Activated effector memory CD4-positive, alpha-beta T cell treated with Interleukin-2 at 50 U/mL for 16 hours (primary cell): ENCODE measurements around the gene TAOK3.
"Not testable (repeated sequence)": the region's sequence is repeated elsewhere in the genome, so short reads cannot be mapped to it uniquely, and the experiment has no call there.

Source experiments
- DNase-seq: peaks from one replicate; pipeline ENCODE4 v3.0.0-alpha.2; 2020

Gene TAOK3

GRCh38 chr12:118372541-118373495 is at the start of gene TAOK3:
Gene TAOK3 (minus strand): TSS chr12:118372907. CDS start chr12:118255567, 117,340 bp downstream.
- DNase-seq, result peak; percentile 96

- DNase-seq, result no peak
These were observed 48.0 kb upstream of the TAOK3 start for GRCh38 chr12:118420673-118421072.

- DNase-seq, result no peak
These were observed 45.8 kb upstream of the TAOK3 start for GRCh38 chr12:118418385-118419057.

GRCh38 chr12:118417942-118418341 is 45.2 kb upstream of the TAOK3 start:
- no peak for DNase-seq

- DNase-seq, result no peak
These were observed 37.1 kb upstream of the TAOK3 start for GRCh38 chr12:118409834-118410233.

GRCh38 chr12:118408241-118408640 is 35.5 kb upstream of the TAOK3 start:
- DNase-seq, result not testable (repeated sequence)

- peak; percentile 10 for DNase-seq
These were observed 32.3 kb upstream of the TAOK3 start for GRCh38 chr12:118404876-118405521.

- DNase-seq, result no peak
These were observed 29.5 kb upstream of the TAOK3 start for GRCh38 chr12:118402251-118402650.

GRCh38 chr12:118398940-118399339 is 26.2 kb upstream of the TAOK3 start:
- no peak for DNase-seq

GRCh38 chr12:118398524-118398923 is 25.8 kb upstream of the TAOK3 start:
- no peak for DNase-seq

- no peak for DNase-seq
These were observed 25.2 kb upstream of the TAOK3 start for GRCh38 chr12:118397708-118398440.

GRCh38 chr12:118391836-118392235 is 19.1 kb upstream of the TAOK3 start:
- no peak for DNase-seq

GRCh38 chr12:118391424-118391823 is 18.7 kb upstream of the TAOK3 start:
- no peak for DNase-seq

GRCh38 chr12:118377884-118378470 is 5.3 kb upstream of the TAOK3 start:
- DNase-seq, result peak; percentile 67

- no peak for DNase-seq
These were observed 4.5 kb upstream of the TAOK3 start for GRCh38 chr12:118377021-118377883.

GRCh38 chr12:118376089-118377020 is 3.6 kb upstream of the TAOK3 start, which contains the start of gene SUDS3:
Gene SUDS3 (plus strand): TSS chr12:118376555. CDS start chr12:118376692, 137 bp downstream.
- DNase-seq, result peak; percentile 90

- no peak for DNase-seq
These were observed 2.6 kb upstream of the TAOK3 start for GRCh38 chr12:118375348-118375747.

- no peak for DNase-seq
These were observed 2.2 kb upstream of the TAOK3 start for GRCh38 chr12:118374909-118375308.

- no peak for DNase-seq
These were observed 1.5 kb upstream of the TAOK3 start for GRCh38 chr12:118374126-118374725.

GRCh38 chr12:118373616-118374015 is 909 bp upstream of the TAOK3 start:
- no peak for DNase-seq
